ENCODE data around the gene ZNF215. TPM values are rescaled to one million over a fixed set of nuclear protein-coding genes. Genes with fewer than 3 reads are reported as not detected.

The ZNF215 gene
- total and polyA plus RNA-seq, 2 of the 13 experiments (the other 11 are each of a cell fraction or from before 2014, with no cell fraction given): not detected

DNA sequence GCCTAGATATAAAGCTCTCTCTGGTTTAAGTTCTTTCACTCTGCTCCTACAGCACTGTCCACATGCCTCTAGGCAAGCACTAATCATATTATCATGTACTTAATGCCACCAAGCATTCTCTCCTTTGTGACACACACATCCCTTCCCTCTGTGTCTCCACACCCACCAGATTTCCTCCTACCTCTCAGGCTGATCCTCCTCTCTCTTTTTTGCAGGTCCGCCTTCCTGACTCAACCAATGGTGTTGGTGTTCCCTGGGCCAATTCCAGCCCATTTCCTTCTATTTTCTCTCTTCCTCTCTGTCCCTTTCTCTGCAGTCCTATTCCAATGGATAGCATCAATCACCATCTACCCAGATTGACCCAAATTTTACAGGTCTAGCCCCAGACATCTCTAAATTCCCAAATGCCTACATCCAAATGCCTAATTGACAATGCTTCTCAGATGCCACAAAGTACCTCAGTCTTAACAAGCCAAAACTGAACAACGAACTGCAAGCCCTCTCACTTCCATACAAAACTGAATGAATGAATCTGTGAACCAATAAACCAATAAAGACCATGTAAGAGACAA, 504 bp upstream of the ZNF215 start (continued):
- TF ChIP-seq, protein P1, sequence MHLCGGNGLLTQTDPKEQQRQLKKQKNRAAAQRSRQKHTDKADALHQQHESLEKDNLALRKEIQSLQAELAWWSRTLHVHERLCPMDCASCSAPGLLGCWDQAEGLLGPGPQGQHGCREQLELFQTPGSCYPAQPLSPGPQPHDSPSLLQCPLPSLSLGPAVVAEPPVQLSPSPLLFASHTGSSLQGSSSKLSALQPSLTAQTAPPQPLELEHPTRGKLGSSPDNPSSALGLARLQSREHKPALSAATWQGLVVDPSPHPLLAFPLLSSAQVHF (CRISPR knock-in tag; IDR thresholded peaks at IDR 0.05): no peak
- TF ChIP-seq, protein P2, sequence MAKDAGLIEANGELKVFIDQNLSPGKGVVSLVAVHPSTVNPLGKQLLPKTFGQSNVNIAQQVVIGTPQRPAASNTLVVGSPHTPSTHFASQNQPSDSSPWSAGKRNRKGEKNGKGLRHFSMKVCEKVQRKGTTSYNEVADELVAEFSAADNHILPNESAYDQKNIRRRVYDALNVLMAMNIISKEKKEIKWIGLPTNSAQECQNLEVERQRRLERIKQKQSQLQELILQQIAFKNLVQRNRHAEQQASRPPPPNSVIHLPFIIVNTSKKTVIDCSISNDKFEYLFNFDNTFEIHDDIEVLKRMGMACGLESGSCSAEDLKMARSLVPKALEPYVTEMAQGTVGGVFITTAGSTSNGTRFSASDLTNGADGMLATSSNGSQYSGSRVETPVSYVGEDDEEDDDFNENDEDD (CRISPR knock-in tag; IDR thresholded peaks at IDR 0.05; ENCODE audit: borderline replicate concordance): no peak
- TF ChIP-seq MZF1 (CRISPR knock-in tag; IDR thresholded peaks at IDR 0.05; ENCODE audit: borderline replicate concordance) (no peak), HMG20A (CRISPR knock-in tag; IDR thresholded peaks at IDR 0.05; ENCODE audit: borderline replicate concordance) (no peak), ZNF101 (CRISPR knock-in tag; IDR thresholded peaks at IDR 0.05; ENCODE audit: borderline replicate concordance, low read depth) (no peak), ZNF274 (CRISPR knock-in tag; IDR thresholded peaks at IDR 0.05) (no peak)
- TF ChIP-seq, protein P3, sequence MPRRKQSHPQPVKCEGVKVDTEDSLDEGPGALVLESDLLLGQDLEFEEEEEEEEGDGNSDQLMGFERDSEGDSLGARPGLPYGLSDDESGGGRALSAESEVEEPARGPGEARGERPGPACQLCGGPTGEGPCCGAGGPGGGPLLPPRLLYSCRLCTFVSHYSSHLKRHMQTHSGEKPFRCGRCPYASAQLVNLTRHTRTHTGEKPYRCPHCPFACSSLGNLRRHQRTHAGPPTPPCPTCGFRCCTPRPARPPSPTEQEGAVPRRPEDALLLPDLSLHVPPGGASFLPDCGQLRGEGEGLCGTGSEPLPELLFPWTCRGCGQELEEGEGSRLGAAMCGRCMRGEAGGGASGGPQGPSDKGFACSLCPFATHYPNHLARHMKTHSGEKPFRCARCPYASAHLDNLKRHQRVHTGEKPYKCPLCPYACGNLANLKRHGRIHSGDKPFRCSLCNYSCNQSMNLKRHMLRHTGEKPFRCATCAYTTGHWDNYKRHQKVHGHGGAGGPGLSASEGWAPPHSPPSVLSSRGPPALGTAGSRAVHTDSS (CRISPR knock-in tag; conservative IDR thresholded peaks at IDR 0.05): no peak
- TF ChIP-seq, protein P4, sequence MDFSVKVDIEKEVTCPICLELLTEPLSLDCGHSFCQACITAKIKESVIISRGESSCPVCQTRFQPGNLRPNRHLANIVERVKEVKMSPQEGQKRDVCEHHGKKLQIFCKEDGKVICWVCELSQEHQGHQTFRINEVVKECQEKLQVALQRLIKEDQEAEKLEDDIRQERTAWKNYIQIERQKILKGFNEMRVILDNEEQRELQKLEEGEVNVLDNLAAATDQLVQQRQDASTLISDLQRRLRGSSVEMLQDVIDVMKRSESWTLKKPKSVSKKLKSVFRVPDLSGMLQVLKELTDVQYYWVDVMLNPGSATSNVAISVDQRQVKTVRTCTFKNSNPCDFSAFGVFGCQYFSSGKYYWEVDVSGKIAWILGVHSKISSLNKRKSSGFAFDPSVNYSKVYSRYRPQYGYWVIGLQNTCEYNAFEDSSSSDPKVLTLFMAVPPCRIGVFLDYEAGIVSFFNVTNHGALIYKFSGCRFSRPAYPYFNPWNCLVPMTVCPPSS (IDR thresholded peaks at IDR 0.05): no peak

All from HepG2 (cell line).